ENCODE measurements around the gene LRRC51. TPM values are rescaled to one million over a fixed set of nuclear protein-coding genes. Genes with fewer than 3 reads are reported as not detected.

The LRRC51 gene
- total RNA-seq, 2 donors from 2014 or later, result 4.0 to 7.6 TPM

GRCh38 chr11:72039856-72040401 is 40.7 kb upstream of the LRRC51 start:
- no peaks in the 10 kb centered on the region for H3K27me3 ChIP-seq
- DNase-seq (ENCODE audit: low spot score), result no peak
- peaks cover 0 to 57% of the 10 kb centered on the region in 2 donors for H3K4me1 ChIP-seq
- peak overlapping the region; percentile 97 to 98 for H3K27ac ChIP-seq
- H3K36me3 ChIP-seq, result peaks cover 10% of the 10 kb centered on the region
- peak overlapping the region; percentile 48 to 60 for H3K4me3 ChIP-seq
- no peaks in the 10 kb centered on the region for H3K9me3 ChIP-seq
- TF ChIP-seq CTCF (IDR thresholded peaks at IDR 0.05), result no peak

GRCh38 chr11:72040491-72041363 is 39.9 kb upstream of the LRRC51 start:
- Histone ChIP-seq H3K27ac (peak overlapping the region; percentile 97 to 98), H3K4me3 (peak overlapping the region; percentile 48 to 60), H3K36me3 (peaks cover 2% of the 10 kb centered on the region), H3K4me1 (peaks cover 0 to 57% of the 10 kb centered on the region in 2 donors), H3K27me3 (no peaks in the 10 kb centered on the region), H3K9me3 (no peaks in the 10 kb centered on the region)
- DNase-seq (ENCODE audit: low spot score), result peak; percentile 96
- no peak for TF ChIP-seq CTCF (IDR thresholded peaks at IDR 0.05)

- no peaks in the 10 kb centered on the region for H3K9me3 ChIP-seq
- no peaks in the 10 kb centered on the region for H3K36me3 ChIP-seq
- DNase-seq (ENCODE audit: low spot score), result peak; percentile 74
- no peaks in the 10 kb centered on the region for H3K27me3 ChIP-seq
- no peak for TF ChIP-seq CTCF (IDR thresholded peaks at IDR 0.05)
- peaks cover 0 to 51% of the 10 kb centered on the region in 2 donors for H3K4me1 ChIP-seq
- H3K4me3 ChIP-seq, result peak overlapping the region; percentile 48 to 60
- H3K27ac ChIP-seq, result peak overlapping the region; percentile 97 to 98
These were observed 39.1 kb upstream of the LRRC51 start for GRCh38 chr11:72041364-72042063.

DNA sequence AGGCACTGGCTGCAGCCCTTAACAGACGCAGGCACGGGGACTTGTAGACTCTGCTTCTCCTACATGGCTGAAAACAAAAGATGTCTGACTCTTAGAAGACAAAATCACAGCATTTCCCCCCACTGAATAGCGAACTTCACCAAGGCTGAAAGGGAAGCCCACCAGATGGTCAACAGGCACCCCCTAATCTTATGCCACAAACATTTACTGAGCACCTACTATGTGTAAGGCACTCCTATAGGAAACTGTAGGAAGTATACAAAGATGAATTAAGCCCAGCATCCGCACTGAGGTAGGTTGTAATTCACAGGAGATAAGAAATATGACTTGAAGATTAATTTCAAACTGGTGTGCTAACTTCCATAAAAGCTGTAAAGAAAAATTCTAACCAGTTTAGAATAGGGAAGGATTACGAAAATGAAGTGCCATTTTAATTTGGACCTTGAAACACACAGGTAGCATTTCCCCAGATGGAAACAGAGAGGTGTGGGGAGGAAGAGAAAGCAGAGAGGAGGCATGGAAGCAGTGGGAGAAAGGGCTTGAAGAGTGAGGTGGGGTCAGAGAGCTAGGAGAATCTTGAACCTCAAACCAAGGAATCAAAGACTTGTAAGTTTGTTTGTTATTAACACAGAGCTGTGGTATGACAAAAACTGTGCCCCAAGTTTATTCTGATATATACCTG is 38.4 kb upstream of the LRRC51 start:
- Histone ChIP-seq H3K4me3 (peak overlapping the region; percentile 48 to 60), H3K27me3 (no peaks in the 10 kb centered on the region), H3K9me3 (no peaks in the 10 kb centered on the region), H3K36me3 (no peaks in the 10 kb centered on the region), H3K4me1 (peaks cover 0 to 44% of the 10 kb centered on the region in 2 donors), H3K27ac (peak overlapping the region; percentile 97 to 98)
- DNase-seq (ENCODE audit: low spot score), result no peak
- TF ChIP-seq CTCF (IDR thresholded peaks at IDR 0.05), result no peak

- Histone ChIP-seq H3K9me3 (no peaks in the 10 kb centered on the region), H3K4me1 (peaks cover 0 to 13% of the 10 kb centered on the region in 2 donors), H3K27ac (no peak overlapping the region), H3K36me3 (no peaks in the 10 kb centered on the region), H3K4me3 (no peak overlapping the region), H3K27me3 (no peaks in the 10 kb centered on the region)
- no peak for DNase-seq (ENCODE audit: low spot score)
- no peak for TF ChIP-seq CTCF (IDR thresholded peaks at IDR 0.05)
These were observed 34.8 kb upstream of the LRRC51 start for GRCh38 chr11:72045849-72046248.

Data from right atrium auricular region (tissue), 2 donors.